Stimulated activated CD4-positive, alpha-beta T cell treated with anti-CD3 and anti-CD28 coated beads, Interleukin-12 subunit alpha, Interleukin-12 subunit beta, amount 100 ng/mL, for 4 hours (primary cell): ENCODE data around the gene EBPL.

Source experiments
- DNase-seq: peaks from one replicate; pipeline ENCODE4 v3.0.0-alpha.2; 2020

The EBPL gene

GRCh38 chr13:49670828-49671227 is 20.5 kb downstream of the EBPL start:
- no peak for DNase-seq

DNA sequence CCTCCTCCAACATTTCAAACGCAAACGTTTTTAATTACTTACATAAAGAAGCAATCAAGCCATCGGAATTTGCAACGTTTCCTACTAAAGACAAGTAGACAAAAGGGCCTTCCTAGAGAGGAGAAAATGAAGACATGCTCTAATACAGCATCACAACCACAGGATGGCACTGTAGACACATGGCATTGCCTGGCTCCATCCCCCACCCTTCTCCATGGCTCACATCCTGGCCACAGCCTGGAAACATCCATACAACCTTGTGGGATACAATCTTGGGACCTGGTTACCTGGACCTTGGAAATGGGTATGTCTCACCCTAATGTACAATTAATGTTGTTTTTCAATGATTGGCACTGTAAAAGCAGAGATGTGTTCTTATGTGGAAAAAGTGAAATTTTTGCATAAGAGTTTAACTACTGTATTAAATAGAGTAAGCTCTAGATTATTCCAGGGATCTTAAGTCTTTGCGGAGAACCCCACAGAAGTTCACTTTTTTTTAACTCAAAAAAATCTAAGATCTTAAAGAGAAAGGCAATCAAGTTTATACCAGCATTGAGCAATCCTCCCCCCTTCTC is 21.5 kb downstream of the EBPL start:
- DNase-seq, result no peak

- DNase-seq, result no peak
Measured at GRCh38 chr13:49667773-49668172, 23.5 kb downstream of the EBPL start.

- DNase-seq, result no peak
Measured at GRCh38 chr13:49664606-49665005, 26.7 kb downstream of the EBPL start.

DNA sequence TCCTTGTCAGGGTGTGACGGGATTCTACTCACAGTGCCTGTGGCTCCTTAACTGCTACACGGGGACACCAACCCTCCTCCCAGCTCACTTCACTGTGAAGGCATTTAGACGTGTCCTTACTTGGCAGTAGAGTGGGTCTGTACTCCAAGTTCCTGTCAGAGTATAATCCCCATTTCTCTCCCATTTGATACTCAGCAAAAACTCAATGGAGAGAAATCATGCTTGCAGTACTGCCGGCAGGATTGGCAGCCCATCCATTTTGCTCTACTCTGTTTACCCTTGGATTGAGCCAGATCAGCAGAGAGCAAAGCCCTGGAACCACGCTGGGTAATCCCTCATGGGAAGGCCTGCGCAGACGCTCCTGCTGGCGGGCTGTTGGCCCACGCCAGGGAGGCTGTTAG is 34.0 kb downstream of the EBPL start:
- no peak for DNase-seq

DNA sequence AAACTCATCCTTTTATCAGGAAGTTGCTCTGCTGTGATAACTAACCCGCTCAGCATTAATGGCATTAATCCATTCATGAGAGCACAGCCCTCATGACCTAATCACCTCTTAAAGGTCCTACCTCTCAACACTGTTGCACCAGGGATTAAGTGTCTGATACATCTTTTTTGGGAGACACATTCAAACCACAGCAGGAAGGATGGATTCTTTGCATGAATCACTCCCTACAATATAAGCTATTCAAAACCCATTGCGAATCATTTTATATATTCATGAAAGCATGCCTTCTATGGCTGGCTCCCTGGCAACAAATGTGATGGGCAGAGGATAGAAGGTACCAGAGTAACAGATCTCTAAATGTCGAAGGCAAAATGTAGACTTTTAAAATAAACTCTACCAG is 35.4 kb downstream of the EBPL start:
- DNase-seq, result no peak

- DNase-seq, result no peak
Measured at GRCh38 chr13:49654011-49654410, 37.3 kb downstream of the EBPL start.

GRCh38 chr13:49653478-49653877 is 37.8 kb downstream of the EBPL start:
- DNase-seq, result no peak

- DNase-seq, result no peak
Measured at GRCh38 chr13:49652355-49653305, 38.7 kb downstream of the EBPL start.

DNA sequence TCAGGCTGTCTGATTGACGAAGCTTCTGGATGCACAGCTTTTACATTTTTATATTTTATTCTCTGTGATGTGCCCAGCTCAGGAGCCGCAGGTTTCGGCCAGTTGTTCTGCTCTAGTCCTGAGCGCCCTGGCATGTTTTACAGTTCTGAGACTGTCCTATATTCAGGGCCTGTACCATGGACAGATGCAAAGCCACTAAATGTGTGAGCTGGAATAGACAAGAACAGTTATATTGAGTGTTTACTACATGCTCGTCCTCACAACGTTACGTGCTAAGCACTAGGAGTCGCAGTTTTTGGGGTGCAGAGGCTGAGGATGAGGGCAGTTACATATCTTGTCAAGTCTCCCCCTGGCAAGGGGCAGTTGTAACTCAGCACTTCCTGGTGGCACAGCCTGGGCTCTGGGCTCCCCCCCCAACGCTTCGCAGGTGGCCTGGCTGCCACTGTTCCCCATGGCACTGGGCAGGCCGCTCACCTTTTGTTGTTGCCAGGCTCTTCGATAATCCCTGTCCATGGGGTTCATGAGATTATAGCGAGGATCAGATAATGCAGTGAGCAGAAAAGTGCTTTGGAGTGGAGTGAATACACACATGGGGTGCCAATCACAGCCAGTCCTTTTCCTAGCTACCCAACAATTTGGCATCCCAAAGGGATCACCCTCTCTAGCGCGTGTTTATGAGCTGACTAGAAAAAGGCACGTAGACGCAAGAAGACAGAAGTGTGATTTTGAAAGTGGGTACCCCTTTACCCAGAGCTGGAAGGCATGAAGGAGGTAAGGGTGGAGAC is 39.5 kb downstream of the EBPL start:
- DNase-seq, result no peak

DNA sequence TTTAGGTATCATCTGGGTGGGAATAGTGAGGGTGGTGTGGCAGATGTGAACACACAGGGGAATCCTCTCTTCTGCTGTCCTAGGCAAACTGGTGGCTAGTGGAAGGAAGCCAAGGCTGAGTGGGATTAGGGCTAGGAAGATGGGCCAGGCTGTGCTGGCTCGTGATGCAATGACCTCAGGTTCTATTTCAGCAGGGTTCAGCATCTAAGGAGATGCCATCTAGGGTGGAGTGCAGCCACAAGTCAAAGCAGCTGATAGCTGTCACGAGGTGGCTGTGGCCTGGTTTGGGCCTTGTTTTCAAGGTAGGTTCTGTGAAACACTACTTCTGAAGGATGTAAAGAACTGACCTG is 41.3 kb downstream of the EBPL start:
- no peak for DNase-seq

- DNase-seq, result no peak
Measured at GRCh38 chr13:49649244-49649962, 41.9 kb downstream of the EBPL start.

DNA sequence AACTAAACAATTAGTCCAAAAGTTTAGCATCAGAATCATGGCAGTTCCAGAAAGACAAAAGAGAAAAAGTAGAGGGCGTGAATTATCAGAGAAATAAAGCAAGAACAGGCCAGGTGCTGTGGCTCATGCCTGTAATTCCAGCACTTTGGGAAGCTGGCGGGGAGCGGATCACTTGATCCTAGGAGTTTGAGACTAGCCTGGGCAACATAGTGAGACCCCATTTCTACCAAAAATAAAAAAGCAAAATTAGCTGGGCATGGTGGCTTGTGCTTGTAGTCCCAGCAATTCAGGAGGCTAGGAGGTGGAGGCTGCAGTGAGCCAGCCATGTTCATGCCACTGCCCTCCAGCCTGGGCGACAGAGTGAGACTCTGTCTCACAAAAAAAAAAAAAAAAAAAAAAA is 44.6 kb downstream of the EBPL start:
- no peak for DNase-seq

- no peak for DNase-seq
Measured at GRCh38 chr13:49645451-49645850, 45.8 kb downstream of the EBPL start.

GRCh38 chr13:49643035-49643646 is 48.1 kb downstream of the EBPL start:
- no peak for DNase-seq

DNA sequence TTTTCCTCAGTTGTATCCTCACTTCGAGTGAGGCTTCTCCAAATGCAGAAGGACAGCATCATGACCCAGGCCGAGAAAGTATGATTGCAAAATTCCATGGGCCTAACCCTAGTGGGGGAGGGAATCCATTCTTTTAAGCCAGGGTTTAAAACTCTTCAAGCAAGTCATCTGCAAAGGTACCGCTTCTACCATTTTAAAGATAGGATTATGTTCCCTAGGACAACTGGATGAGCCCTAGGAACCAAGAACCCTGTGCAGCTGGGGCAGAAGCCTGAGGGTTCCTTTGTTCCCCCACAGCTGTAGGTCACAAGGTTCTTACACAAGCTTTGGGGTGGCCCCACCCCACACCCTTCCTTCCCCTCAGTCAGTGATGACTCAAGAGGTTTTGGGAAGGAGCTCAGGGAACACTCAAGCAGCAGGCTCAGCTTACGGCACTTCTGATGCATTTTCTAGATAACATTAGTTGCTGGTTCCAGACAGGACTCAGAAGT is 49.4 kb downstream of the EBPL start:
- DNase-seq, result no peak

- DNase-seq, result no peak
Measured at GRCh38 chr13:49638744-49639072, 52.6 kb downstream of the EBPL start.

DNA sequence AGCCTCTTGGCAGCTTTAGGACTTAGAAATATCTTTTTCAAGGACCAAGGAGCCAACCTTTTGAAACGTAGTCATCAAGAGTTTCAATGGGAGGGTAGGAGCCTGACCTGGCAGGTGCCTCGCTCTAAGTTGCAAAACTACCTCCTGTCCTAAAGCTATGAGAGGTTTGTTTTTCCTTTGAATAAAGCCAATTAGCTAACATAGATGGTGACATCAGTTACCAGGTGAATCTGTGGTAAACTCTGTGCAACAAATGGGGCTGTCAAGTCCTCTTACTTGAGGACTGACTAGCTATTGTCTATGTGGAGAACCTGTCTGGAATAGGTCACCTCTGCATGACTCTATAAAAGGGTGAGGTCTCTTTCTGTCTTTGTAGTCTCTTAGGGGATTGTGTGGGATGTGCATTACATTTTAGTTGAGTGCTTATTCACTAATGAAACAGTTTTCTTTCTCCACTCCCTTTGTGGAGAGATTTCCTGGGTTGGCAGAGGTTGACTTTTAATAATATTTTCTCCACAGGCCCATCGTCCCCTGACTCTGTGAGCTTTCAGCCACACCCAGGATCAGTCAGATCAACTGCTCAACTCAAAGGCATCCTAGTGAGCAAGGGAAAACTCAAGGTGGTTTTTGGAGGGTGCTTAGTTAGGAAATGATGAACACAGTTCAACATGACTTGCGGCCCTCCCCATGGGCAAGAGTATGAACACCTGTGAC is 53.1 kb downstream of the EBPL start:
- DNase-seq, result no peak

DNA sequence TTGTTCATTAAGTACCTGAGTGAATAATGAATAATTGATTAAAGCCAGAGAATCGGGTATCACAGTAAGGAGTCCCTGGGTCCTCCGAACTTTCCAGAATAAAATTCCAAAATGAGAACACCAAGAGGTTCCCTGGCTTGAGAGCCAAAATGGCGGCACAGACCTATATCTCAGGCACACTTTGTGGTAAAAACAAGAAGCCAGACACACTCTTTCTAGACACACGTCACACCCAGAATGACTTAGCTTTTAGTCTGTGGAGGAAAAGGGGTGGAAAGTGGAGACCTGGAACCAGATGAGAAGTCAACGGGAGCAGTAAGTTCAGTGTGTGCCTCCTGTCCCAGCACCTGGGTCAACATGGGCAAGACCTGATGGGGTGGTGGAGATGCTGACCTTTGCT is 54.6 kb downstream of the EBPL start:
- no peak for DNase-seq

DNA sequence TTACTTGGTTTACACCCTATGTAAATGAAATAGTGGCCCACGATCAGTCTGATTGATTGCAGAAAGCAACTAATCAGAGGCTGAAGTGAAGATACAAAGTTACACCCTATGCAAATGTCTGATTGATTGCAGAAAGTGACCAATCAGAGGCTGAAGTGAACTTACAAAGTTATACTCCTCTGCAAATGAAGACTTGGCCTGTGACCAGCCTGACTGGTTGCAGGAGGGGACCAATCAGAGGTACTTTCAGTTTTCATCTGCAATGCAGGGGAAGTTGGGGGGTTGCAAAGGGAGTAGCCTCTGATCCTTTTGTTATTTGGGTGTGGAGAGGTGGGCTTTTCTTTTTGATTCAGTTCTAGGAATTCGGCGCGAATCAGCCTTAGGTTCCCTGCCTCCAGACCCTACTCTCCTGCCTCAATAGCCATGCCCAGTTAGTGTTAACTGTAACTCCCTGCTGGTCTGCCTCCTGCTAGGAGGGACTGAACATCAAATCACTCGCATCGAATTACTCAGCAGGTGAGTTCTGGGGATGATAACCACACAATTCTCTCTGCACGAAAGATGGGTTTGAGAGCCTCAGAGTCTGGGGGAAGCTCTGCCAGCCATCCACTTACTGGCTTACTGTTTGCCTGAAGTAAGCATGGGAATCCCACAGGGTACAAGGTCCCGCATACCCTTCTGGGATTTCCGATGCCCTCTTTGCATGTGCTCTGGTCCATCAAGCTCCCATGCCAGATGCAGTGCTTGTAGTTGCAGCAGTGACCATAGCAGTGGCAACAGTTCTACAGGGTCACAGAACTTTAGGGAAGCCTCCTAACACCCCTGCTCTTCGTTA is 55.5 kb downstream of the EBPL start:
- no peak for DNase-seq

GRCh38 chr13:49633710-49634109 is 57.6 kb downstream of the EBPL start:
- DNase-seq, result no peak
